Activated T-cell treated with anti-CD3 and anti-CD28 coated beads, Interleukin-2, amount 50 U/mL, for 72 hours (primary cell): ENCODE data around the gene GABRA1. TPM values are rescaled to one million over a fixed set of nuclear protein-coding genes. Genes with fewer than 3 reads are reported as not detected.

Experiments
- ATAC-seq, 2 donors: fragments of 150-1000 bp; cut with Tn5 transposase; replicated peaks in 1 of 2; 2 replicates each; pipeline ENCODE4 v1.10.0; 2021; ENCODE audit warnings: moderate library complexity in 2 of 2, mild to moderate bottlenecking in 1 of 2
- DNase-seq, 2 donors: peaks; one replicate each; pipeline ENCODE4 v3.0.0; 2021 to 2022; ENCODE audit warnings: mixed read lengths in 1 of 2
- H3K27ac Mint-ChIP-seq: one replicate; pipeline ENCODE4 v1.8.0; 2022; ENCODE audit warnings: mild to moderate bottlenecking, moderate library complexity, mixed read lengths
- H3K27me3 Mint-ChIP-seq: one replicate; pipeline ENCODE4 v1.8.0; 2022; ENCODE audit warnings: low read depth, mixed read lengths
- H3K36me3 Mint-ChIP-seq, 2 donors: one replicate each; pipeline ENCODE4 v1.8.0; 2022; ENCODE audit warnings: mixed read lengths in 2 of 2, mild to moderate bottlenecking in 1 of 2; ENCODE audit not compliant: insufficient read depth in 2 of 2
- H3K4me1 Mint-ChIP-seq: one replicate; pipeline ENCODE4 v1.8.0; 2022; ENCODE audit warnings: low read depth, mixed read lengths
- H3K4me3 Mint-ChIP-seq, 2 donors: one replicate each; pipeline ENCODE4 v1.8.0; 2022; ENCODE audit warnings: mild to moderate bottlenecking in 2 of 2, mixed read lengths in 2 of 2, moderate library complexity in 2 of 2
- H3K9me3 Mint-ChIP-seq, 2 donors: one replicate each; pipeline ENCODE4 v1.8.0; 2022; ENCODE audit warnings: mixed read lengths in 2 of 2
- total RNA-seq, 2 donors: library from RNA; stranded (reverse); gene quantifications; one replicate each; pipeline ENCODE4 v1.2.3, GENCODE V29; 2022

The GABRA1 gene
- total RNA-seq: not detected

- H3K4me1 Mint-ChIP-seq: no peaks in the 10 kb centered on the region
- peaks cover 6% of the 10 kb centered on the region for H3K27me3 Mint-ChIP-seq
- H3K36me3 Mint-ChIP-seq: peaks cover 0 to 3% of the 10 kb centered on the region in 2 donors
- DNase-seq: no peak
- H3K27ac Mint-ChIP-seq: no peak within 1 kb of the TSS
- ATAC-seq: no peak
- H3K4me3 Mint-ChIP-seq: no peak within 1 kb of the TSS
- peaks cover 2% of the 10 kb centered on the region in 2 donors for H3K9me3 Mint-ChIP-seq
Observed at GRCh38 chr5:161847941-161848391, at the start of gene GABRA1. Gene GABRA1 (plus strand): TSS chr5:161848120. CDS start chr5:161850811, 2,691 bp downstream.

GRCh38 chr5:161799316-161799715, 48.6 kb upstream of the GABRA1 start:
- Mint-ChIP-seq H3K9me3 (peaks cover 4% of the 10 kb centered on the region in 2 donors), H3K4me1 (no peaks in the 10 kb centered on the region), H3K27ac (no peak overlapping the region), H3K4me3 (no peak overlapping the region), H3K27me3 (no peaks in the 10 kb centered on the region), H3K36me3 (no peaks in the 10 kb centered on the region)
- DNase-seq (no peak), ATAC-seq (no peak)

GRCh38 chr5:161804263-161804662, 43.7 kb upstream of the GABRA1 start:
- ATAC-seq: no peak
- no peaks in the 10 kb centered on the region for H3K4me1 Mint-ChIP-seq
- H3K27ac Mint-ChIP-seq: no peak overlapping the region
- peaks cover 7 to 11% of the 10 kb centered on the region in 2 donors for H3K9me3 Mint-ChIP-seq
- no peak overlapping the region for H3K4me3 Mint-ChIP-seq
- no peaks in the 10 kb centered on the region for H3K27me3 Mint-ChIP-seq
- H3K36me3 Mint-ChIP-seq: no peaks in the 10 kb centered on the region
- no peak for DNase-seq

GRCh38 chr5:161846746-161847145, 1.2 kb upstream of the GABRA1 start:
- no peak overlapping the region for H3K4me3 Mint-ChIP-seq
- no peaks in the 10 kb centered on the region for H3K4me1 Mint-ChIP-seq
- H3K36me3 Mint-ChIP-seq: peaks cover 0 to 3% of the 10 kb centered on the region in 2 donors
- H3K27me3 Mint-ChIP-seq: peaks cover 6% of the 10 kb centered on the region
- DNase-seq: no peak
- no peak overlapping the region for H3K27ac Mint-ChIP-seq
- peaks cover 2% of the 10 kb centered on the region in 2 donors for H3K9me3 Mint-ChIP-seq
- no peak for ATAC-seq

GRCh38 chr5:161847447-161847846, 473 bp upstream of the GABRA1 start:
- H3K27ac Mint-ChIP-seq: no peak overlapping the region
- H3K9me3 Mint-ChIP-seq: peaks cover 2% of the 10 kb centered on the region in 2 donors
- H3K4me1 Mint-ChIP-seq: no peaks in the 10 kb centered on the region
- H3K27me3 Mint-ChIP-seq: peaks cover 6% of the 10 kb centered on the region
- peaks cover 0 to 3% of the 10 kb centered on the region in 2 donors for H3K36me3 Mint-ChIP-seq
- DNase-seq (no peak), ATAC-seq (no peak)
- H3K4me3 Mint-ChIP-seq: no peak overlapping the region

- Mint-ChIP-seq H3K9me3 (peaks cover 2% of the 10 kb centered on the region in 2 donors), H3K36me3 (peaks cover 0 to 3% of the 10 kb centered on the region in 2 donors), H3K4me1 (no peaks in the 10 kb centered on the region), H3K27me3 (peaks cover 6% of the 10 kb centered on the region), H3K4me3 (no peak overlapping the region), H3K27ac (no peak overlapping the region)
- DNase-seq (no peak), ATAC-seq (no peak)
Observed at GRCh38 chr5:161850491-161850890, 2.6 kb downstream of the GABRA1 start.

GRCh38 chr5:161851691-161852299, 3.9 kb downstream of the GABRA1 start:
- no peaks in the 10 kb centered on the region for H3K4me1 Mint-ChIP-seq
- ATAC-seq: no peak
- DNase-seq: no peak
- H3K9me3 Mint-ChIP-seq: peaks cover 2% of the 10 kb centered on the region in 2 donors
- H3K36me3 Mint-ChIP-seq: peaks cover 0 to 3% of the 10 kb centered on the region in 2 donors
- H3K27me3 Mint-ChIP-seq: peaks cover 6% of the 10 kb centered on the region
- H3K27ac Mint-ChIP-seq: no peak overlapping the region
- H3K4me3 Mint-ChIP-seq: no peak overlapping the region

- no peaks in the 10 kb centered on the region for H3K9me3 Mint-ChIP-seq
- no peak for ATAC-seq
- DNase-seq: no peak
- no peaks in the 10 kb centered on the region for H3K27me3 Mint-ChIP-seq
- no peaks in the 10 kb centered on the region for H3K36me3 Mint-ChIP-seq
- H3K4me1 Mint-ChIP-seq: no peaks in the 10 kb centered on the region
- H3K27ac Mint-ChIP-seq: no peak overlapping the region
- no peak overlapping the region for H3K4me3 Mint-ChIP-seq
Observed at GRCh38 chr5:161857358-161857757, 9.4 kb downstream of the GABRA1 start.

GRCh38 chr5:161863259-161863658, 15.3 kb downstream of the GABRA1 start:
- Mint-ChIP-seq H3K4me1 (no peaks in the 10 kb centered on the region), H3K36me3 (no peaks in the 10 kb centered on the region), H3K4me3 (no peak overlapping the region), H3K9me3 (no peaks in the 10 kb centered on the region), H3K27ac (no peak overlapping the region), H3K27me3 (no peaks in the 10 kb centered on the region)
- no peak for DNase-seq
- no peak for ATAC-seq

GRCh38 chr5:161863811-161864210, 15.9 kb downstream of the GABRA1 start:
- no peaks in the 10 kb centered on the region for H3K4me1 Mint-ChIP-seq

GRCh38 chr5:161865510-161865909, 17.6 kb downstream of the GABRA1 start:
- DNase-seq (no peak), ATAC-seq (no peak)
- no peak overlapping the region for H3K4me3 Mint-ChIP-seq
- H3K27ac Mint-ChIP-seq: no peak overlapping the region
- no peaks in the 10 kb centered on the region for H3K36me3 Mint-ChIP-seq
- H3K4me1 Mint-ChIP-seq: no peaks in the 10 kb centered on the region
- no peaks in the 10 kb centered on the region for H3K9me3 Mint-ChIP-seq
- H3K27me3 Mint-ChIP-seq: no peaks in the 10 kb centered on the region

More at GRCh38 chr5:161863811-161864210, 15.9 kb downstream of the GABRA1 start:
- Mint-ChIP-seq H3K27ac (no peak overlapping the region), H3K36me3 (no peaks in the 10 kb centered on the region), H3K4me3 (no peak overlapping the region), H3K9me3 (no peaks in the 10 kb centered on the region), H3K27me3 (no peaks in the 10 kb centered on the region)
- DNase-seq: no peak
- no peak for ATAC-seq

GRCh38 chr5:161889971-161890370, 42.1 kb downstream of the GABRA1 start:
- no peak overlapping the region for H3K4me3 Mint-ChIP-seq

GRCh38 chr5:161895514-161895913, 47.6 kb downstream of the GABRA1 start:
- H3K9me3 Mint-ChIP-seq: peaks cover 2 to 3% of the 10 kb centered on the region in 2 donors
- no peaks in the 10 kb centered on the region for H3K36me3 Mint-ChIP-seq
- no peaks in the 10 kb centered on the region for H3K27me3 Mint-ChIP-seq
- H3K4me3 Mint-ChIP-seq: no peak overlapping the region
- no peak for ATAC-seq
- no peak for DNase-seq
- H3K27ac Mint-ChIP-seq: no peak overlapping the region
- H3K4me1 Mint-ChIP-seq: no peaks in the 10 kb centered on the region

More at GRCh38 chr5:161889971-161890370, 42.1 kb downstream of the GABRA1 start:
- no peak for ATAC-seq
- H3K36me3 Mint-ChIP-seq: no peaks in the 10 kb centered on the region
- no peak for DNase-seq
- no peak overlapping the region for H3K27ac Mint-ChIP-seq
- H3K9me3 Mint-ChIP-seq: peaks cover 0 to 5% of the 10 kb centered on the region in 2 donors
- H3K27me3 Mint-ChIP-seq: no peaks in the 10 kb centered on the region
- no peaks in the 10 kb centered on the region for H3K4me1 Mint-ChIP-seq

- Mint-ChIP-seq H3K36me3 (no peaks in the 10 kb centered on the region), H3K27ac (no peak overlapping the region), H3K4me1 (no peaks in the 10 kb centered on the region), H3K9me3 (peaks cover 2% of the 10 kb centered on the region in 2 donors), H3K4me3 (no peak overlapping the region), H3K27me3 (no peaks in the 10 kb centered on the region)
- no peak for ATAC-seq
- no peak for DNase-seq
Observed at GRCh38 chr5:161897033-161897432, 49.1 kb downstream of the GABRA1 start.
